ENCODE results near the gene PJVK. TPM values are rescaled to one million over a fixed set of nuclear protein-coding genes. Genes with fewer than 3 reads are reported as not detected.

Gene PJVK
- total and polyA plus RNA-seq, 9 of the 15 experiments (the other 6 are each of a cell fraction or from before 2014, with no cell fraction given) = 0.11 to 1.5 (median 0.73) TPM

DNA sequence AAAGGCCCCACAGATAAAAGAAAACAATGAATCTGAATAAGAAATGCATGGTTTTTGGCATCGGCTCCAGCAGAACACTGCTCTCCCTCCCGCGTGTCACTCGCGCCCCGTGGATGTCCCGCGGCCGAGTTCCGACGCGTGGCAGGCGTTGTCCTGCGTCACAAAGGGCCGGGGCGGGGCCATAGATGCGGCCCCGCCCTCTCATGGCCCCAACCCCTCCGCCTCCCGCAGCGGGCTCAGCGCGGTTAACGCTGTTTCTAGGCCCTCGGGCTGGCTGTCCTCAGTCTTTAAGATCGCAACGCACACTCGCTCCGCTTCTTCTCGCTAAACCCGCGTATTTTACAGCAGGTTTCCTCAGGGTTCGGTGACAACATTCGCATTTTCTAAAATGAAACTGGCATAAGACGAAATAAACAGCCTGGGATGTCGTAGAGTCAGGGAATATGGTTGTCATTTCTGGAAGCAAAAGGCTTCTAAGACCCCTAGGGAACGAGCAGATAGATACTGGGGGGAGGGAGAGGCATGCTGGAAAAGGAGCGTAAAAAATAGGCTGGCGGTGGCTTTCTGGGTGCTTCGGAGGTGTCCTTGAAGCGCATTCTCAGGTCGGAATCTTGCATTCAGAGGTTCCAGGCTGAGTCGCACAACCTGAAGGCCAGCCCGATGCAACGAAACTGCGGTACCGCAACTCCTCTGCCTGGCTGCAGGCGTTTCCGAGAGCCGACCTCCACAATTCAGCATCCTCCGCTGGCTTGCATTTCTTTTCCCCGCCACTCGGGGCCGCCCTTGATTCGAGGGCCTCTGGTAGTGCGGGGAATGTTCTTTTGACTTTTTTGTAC, 27.5 kb downstream of the PJVK start, which contains the start of gene FKBP7 (continued):
- TF ChIP-seq, protein P1, sequence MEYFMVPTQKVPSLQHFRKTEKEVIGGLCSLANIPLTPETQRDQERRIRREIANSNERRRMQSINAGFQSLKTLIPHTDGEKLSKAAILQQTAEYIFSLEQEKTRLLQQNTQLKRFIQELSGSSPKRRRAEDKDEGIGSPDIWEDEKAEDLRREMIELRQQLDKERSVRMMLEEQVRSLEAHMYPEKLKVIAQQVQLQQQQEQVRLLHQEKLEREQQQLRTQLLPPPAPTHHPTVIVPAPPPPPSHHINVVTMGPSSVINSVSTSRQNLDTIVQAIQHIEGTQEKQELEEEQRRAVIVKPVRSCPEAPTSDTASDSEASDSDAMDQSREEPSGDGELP (CRISPR knock-in tag; IDR thresholded peaks at IDR 0.05; ENCODE audit: borderline replicate concordance) = peak; percentile 31
- no peak for TF ChIP-seq SETDB1 (IDR thresholded peaks at IDR 0.05; ENCODE audit: low read length)
- no peak for TF ChIP-seq ZEB2 (IDR thresholded peaks at IDR 0.05)
- no peak for TF ChIP-seq NR2F6 (CRISPR knock-in tag; IDR thresholded peaks at IDR 0.05)
- TF ChIP-seq, protein P2, sequence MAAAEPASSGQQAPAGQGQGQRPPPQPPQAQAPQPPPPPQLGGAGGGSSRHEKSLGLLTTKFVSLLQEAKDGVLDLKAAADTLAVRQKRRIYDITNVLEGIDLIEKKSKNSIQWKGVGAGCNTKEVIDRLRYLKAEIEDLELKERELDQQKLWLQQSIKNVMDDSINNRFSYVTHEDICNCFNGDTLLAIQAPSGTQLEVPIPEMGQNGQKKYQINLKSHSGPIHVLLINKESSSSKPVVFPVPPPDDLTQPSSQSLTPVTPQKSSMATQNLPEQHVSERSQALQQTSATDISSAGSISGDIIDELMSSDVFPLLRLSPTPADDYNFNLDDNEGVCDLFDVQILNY (CRISPR knock-in tag; IDR thresholded peaks at IDR 0.05) = no peak
- TF ChIP-seq, protein P3, sequence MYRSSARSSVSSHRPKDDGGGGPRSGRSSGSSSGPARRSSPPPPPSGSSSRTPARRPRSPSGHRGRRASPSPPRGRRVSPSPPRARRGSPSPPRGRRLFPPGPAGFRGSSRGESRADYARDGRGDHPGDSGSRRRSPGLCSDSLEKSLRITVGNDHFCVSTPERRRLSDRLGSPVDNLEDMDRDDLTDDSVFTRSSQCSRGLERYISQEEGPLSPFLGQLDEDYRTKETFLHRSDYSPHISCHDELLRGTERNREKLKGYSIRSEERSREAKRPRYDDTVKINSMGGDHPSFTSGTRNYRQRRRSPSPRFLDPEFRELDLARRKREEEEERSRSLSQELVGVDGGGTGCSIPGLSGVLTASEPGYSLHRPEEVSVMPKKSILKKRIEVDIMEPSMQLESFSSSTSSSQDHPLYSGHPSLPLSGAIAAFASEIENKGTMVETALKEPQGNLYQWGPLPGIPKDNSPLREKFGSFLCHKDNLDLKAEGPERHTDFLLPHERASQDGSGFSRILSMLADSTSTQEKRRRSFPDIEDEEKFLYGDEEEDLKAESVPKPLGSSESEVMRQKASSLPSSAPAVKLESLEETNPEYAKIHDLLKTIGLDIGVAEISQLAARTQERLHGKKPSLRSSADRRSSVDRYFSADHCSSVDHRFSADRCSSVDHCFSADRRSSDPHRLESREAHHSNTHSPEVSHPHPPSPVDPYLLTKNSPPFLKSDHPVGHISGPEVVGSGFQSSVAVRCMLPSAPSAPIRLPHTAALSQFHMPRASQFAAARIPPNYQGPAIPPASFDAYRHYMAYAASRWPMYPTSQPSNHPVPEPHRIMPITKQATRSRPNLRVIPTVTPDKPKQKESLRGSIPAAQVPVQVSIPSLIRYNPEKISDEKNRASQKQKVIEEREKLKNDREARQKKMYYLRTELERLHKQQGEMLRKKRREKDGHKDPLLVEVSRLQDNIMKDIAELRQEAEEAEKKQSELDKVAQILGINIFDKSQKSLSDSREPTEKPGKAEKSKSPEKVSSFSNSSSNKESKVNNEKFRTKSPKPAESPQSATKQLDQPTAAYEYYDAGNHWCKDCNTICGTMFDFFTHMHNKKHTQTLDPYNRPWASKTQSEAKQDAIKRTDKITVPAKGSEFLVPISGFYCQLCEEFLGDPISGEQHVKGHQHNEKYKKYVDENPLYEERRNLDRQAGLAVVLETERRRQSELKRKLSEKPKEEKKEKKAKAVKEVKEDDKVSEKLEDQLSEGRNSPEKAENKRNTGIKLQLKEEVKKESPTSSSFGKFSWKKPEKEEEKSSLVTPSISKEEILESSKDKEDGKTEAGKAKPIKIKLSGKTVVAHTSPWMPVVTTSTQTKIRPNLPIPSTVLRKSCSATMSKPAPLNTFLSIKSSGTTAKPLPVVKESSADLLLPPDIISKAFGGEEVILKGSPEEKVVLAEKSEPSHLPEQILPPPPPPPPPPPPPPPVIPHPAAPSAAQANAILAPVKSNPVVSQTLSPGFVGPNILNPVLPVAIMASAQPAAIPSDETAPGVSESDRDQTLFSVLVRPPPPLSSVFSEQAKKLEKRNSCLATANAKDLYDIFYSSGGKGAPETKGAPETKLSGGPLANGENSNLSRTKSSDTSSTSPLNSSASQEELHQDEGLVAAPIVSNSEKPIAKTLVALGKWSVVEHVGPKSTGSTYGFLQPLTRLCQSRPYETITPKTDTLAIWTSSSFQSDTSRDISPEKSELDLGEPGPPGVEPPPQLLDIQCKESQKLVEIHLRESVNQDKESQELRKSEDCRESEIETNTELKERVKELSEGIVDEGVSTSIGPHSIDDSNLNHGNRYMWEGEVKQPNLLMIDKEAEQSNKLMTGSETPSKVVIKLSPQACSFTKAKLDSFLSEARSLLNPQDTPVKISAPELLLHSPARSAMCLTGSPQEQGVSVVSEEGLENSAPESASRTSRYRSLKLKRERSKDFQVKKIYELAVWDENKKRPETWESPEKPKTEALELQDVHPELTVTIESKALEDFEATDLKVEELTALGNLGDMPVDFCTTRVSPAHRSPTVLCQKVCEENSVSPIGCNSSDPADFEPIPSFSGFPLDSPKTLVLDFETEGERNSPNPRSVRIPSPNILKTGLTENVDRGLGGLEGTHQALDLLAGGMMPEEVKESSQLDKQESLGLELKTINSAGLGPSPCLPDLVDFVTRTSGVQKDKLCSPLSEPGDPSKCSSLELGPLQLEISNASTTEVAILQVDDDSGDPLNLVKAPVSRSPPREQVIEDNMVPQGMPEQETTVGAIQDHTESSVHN (IDR thresholded peaks at IDR 0.05; ENCODE audit: borderline replicate concordance in 1 of 2, low read depth in 1 of 2) = peak in 1 of 2 experiments; percentile 53; a peak in 2 of 4 replicates
- no peak for TF ChIP-seq ZNF780A (CRISPR knock-in tag; IDR thresholded peaks at IDR 0.05)
- TF ChIP-seq OTX1 (CRISPR knock-in tag; IDR thresholded peaks at IDR 0.05) = peak; percentile 43; the same call in 1 of the 2 replicates
- no peak; the same call in 1 of the 2 replicates for TF ChIP-seq SMARCA4 (IDR thresholded peaks at IDR 0.05)
- TF ChIP-seq ATF7 (IDR thresholded peaks at IDR 0.05) = peak; percentile 48; the same call in 1 of the 2 replicates
- TF ChIP-seq ZNF766 (CRISPR knock-in tag; conservative IDR thresholded peaks at IDR 0.05) = 0 out of 2 replicates have a peak, but pooled peaks have one; percentile 12
- TF ChIP-seq, protein P4, sequence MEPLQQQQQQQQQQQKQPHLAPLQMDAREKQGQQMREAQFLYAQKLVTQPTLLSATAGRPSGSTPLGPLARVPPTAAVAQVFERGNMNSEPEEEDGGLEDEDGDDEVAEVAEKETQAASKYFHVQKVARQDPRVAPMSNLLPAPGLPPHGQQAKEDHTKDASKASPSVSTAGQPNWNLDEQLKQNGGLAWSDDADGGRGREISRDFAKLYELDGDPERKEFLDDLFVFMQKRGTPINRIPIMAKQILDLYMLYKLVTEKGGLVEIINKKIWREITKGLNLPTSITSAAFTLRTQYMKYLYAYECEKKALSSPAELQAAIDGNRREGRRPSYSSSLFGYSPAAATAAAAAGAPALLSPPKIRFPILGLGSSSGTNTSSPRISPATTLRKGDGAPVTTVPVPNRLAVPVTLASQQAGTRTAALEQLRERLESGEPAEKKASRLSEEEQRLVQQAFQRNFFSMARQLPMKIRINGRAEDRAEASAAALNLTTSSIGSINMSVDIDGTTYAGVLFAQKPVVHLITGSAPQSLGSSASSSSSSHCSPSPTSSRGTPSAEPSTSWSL (CRISPR knock-in tag; IDR thresholded peaks at IDR 0.05; ENCODE audit: borderline replicate concordance) = no peak

Measured in K562 (cell line).